ENCODE measurements around the gene GFRA3.
"Not testable (repeated sequence)": the region's sequence is repeated elsewhere in the genome, so short reads cannot be mapped to it uniquely, and the experiment has no call there.

The GFRA3 gene, protein sequence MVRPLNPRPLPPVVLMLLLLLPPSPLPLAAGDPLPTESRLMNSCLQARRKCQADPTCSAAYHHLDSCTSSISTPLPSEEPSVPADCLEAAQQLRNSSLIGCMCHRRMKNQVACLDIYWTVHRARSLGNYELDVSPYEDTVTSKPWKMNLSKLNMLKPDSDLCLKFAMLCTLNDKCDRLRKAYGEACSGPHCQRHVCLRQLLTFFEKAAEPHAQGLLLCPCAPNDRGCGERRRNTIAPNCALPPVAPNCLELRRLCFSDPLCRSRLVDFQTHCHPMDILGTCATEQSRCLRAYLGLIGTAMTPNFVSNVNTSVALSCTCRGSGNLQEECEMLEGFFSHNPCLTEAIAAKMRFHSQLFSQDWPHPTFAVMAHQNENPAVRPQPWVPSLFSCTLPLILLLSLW

DNA sequence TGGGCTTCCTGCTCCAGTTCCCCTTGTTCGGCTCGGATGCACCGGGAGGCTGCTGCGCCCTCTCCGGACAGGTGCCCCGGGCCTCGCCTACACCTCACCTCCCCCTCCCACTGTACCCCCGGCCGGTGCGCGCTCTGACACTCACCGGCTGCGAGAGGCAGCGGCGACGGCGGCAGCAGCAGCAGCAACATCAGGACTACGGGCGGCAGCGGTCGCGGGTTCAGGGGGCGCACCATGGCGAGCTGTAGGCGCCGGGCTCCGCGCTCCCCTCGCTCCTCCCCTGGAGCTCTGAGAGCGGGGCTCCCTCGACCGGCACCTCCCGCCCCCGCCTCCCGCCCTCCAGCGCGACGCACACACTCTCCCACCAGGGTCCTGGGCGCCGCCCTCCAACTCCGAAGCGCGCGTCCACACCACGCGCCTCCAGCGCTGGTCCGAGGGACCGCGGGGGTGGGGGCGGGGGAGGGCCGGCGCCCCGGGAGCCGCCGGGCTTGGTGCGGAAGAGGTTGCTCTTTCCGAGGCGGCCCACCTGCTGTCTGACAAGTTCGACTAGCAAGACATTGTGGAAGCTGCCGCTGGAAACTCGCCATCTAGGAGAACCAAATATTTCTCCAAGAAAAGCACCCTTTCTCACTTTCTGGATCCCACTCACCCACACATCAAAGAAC is at the start of gene GFRA3:
GFRA3 (minus strand) TSS at position 433 of the 665 bp plus-strand sequence; CDS start at position 236, 197 bp downstream.
- TF ChIP-seq, protein P1, sequence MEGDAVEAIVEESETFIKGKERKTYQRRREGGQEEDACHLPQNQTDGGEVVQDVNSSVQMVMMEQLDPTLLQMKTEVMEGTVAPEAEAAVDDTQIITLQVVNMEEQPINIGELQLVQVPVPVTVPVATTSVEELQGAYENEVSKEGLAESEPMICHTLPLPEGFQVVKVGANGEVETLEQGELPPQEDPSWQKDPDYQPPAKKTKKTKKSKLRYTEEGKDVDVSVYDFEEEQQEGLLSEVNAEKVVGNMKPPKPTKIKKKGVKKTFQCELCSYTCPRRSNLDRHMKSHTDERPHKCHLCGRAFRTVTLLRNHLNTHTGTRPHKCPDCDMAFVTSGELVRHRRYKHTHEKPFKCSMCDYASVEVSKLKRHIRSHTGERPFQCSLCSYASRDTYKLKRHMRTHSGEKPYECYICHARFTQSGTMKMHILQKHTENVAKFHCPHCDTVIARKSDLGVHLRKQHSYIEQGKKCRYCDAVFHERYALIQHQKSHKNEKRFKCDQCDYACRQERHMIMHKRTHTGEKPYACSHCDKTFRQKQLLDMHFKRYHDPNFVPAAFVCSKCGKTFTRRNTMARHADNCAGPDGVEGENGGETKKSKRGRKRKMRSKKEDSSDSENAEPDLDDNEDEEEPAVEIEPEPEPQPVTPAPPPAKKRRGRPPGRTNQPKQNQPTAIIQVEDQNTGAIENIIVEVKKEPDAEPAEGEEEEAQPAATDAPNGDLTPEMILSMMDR (IDR thresholded peaks at IDR 0.05; ENCODE audit: low read depth, low read length) = no peak
- DNase-seq (ENCODE audit: extremely low read depth, low read depth) = no peak

DNA sequence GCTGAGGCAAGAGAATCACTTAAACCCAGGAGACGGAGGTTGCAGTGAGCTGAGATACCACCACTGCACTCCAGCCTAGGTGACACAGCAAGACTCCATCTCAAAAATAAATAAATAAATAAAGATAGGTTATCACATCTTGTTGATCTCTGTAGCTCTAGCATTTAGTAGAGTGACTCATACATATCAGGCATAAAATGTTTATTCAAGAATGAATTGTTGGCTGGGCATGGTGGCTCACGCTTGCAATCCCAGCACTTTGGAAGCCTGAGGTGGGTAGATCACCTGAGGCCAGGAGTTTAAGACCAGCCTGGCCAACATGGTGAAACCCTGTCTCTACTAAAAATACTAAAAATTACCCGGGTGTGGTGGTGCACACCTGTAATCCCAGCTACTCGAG is 43.8 kb upstream of the GFRA3 start:
- DNase-seq (ENCODE audit: extremely low read depth, low read depth) = not testable (repeated sequence)

DNA sequence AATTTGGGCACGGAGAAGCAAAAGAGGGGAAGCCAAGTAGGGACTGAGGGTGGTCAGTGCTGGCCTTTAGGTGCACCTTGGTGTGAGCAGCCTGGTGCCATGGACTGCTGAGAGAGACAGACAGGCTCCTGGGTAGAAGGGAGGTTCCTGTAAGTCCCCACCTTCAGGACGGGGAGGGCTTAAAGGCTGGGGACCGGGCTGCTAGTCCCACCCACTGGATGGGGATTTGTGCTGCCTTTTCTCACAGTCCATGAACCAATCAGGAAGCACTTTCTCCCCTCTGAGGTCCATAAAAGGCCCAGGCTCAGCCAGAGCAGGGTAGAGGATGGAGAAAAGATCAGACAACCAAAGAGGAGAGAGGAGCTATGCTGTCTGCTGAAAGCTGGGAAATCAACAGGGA is 41.9 kb upstream of the GFRA3 start:
- DNase-seq (ENCODE audit: extremely low read depth, low read depth) = no peak
- TF ChIP-seq, protein P1 (IDR thresholded peaks at IDR 0.05; ENCODE audit: low read depth, low read length) = no peak

DNA sequence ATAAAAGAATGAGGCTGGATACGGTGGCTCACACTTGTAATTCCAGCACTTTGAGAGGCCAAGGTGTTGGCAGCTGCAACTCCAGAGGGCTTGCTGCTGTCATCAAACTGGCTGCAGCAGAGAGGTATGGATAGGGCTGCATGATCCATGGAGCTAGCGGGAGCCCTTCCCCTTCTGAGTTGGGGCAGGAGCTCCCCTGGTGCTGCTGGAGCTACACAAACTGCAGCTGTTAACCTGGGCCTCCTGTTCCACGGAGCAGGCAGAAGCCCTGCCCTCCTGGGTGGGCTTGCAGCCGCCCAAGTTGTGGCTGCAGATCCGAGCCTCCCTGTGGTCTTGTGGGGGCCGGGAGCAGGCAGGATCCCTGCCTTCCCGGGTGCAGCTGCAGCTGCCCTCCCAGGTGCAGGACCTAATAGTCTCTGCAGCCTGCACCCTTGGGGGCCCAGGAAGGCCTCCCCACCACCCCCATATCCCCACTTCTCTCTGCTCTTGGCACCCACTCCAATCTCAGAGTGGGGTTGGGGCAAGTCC is 41.4 kb upstream of the GFRA3 start:
- TF ChIP-seq, protein P1 (IDR thresholded peaks at IDR 0.05; ENCODE audit: low read depth, low read length) = no peak
- DNase-seq (ENCODE audit: extremely low read depth, low read depth) = no peak

DNA sequence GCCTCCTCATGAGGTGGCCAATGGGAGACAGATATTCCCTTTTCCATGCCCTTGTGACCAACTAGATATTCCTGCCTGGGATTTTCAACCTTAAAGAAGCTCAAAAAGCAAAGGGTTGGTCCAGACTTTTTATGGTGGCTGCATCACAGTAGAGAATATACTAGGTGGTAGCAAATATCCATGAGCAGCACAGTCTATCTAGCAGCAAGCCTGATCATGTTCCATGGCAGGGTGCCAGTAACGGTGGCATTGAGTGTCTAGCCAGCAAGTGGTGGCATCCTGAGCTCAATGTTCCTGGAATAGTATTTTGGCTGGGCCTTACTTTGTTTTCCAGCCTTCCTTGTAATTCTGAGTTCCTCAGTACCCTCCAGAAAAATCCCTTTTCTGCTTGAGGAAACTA is 31.4 kb upstream of the GFRA3 start:
- TF ChIP-seq, protein P1 (IDR thresholded peaks at IDR 0.05; ENCODE audit: low read depth, low read length) = no peak
- no peak for DNase-seq (ENCODE audit: extremely low read depth, low read depth)

DNA sequence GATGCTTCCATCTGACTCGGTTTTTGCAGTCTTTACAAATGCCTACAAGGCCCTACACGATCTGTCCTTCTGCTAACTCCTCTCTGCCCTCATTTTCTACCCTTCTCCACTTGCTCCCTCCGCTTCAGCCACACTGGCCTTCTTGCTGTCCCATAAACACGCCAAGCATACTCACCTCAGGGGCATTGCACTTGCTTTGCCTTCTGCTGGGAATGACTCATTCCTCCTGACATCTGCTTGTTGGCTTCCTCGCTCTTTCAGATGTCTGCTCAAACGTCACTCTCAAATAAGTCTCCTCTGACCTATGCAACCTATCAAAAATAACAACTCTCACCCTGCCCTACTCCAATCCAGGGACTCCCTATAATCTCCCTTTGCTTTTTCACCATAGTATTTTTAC is 29.0 kb upstream of the GFRA3 start:
- TF ChIP-seq, protein P1 (IDR thresholded peaks at IDR 0.05; ENCODE audit: low read depth, low read length) = no peak
- no peak for DNase-seq (ENCODE audit: extremely low read depth, low read depth)

DNA sequence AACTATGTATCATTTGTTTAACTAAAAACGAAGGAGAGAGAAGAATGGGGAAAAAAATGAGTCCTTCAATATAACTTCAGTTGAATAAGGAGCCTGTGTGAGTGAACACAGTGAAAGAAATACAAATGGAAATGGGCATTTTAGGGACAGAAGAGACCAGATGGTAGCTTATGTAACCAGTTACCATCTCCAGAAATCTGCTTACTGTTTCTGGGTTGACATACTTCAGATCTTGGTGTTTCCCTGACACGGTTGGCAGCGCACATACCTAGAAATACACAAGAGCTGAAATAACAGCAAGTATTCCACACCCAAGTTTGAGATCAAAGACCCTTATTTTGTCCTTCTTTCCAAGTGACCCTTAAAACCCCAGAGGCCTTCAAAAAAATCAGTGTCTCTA is 14.9 kb upstream of the GFRA3 start:
- no peak for DNase-seq (ENCODE audit: extremely low read depth, low read depth)
- TF ChIP-seq, protein P1 (IDR thresholded peaks at IDR 0.05; ENCODE audit: low read depth, low read length) = no peak
